Kidney (tissue), 14 donors: ENCODE measurements around the gene PARD6A. TPM values are rescaled to one million over a fixed set of nuclear protein-coding genes. Genes with fewer than 3 reads are reported as not detected.

Experiments used
- DNase-seq, 5 donors: peaks; one replicate each; pipeline ENCODE4 v3.0.0-alpha.2; 2013 to 2020
- FAIRE-seq: peaks from 2 replicates; lab custom pipeline; 2012; peaks lifted over from hg19 to GRCh38; lab: Jason Lieb, UNC
- H3K27ac ChIP-seq, 2 donors: one replicate each; pipeline ENCODE4 v1.7.0; 2013; ENCODE audit warnings: low read depth in 2 of 2, low read length in 2 of 2, inconsistent platforms in 1 of 2
- H3K27me3 ChIP-seq: one replicate; pipeline ENCODE4 v1.7.1; 2013; ENCODE audit warnings: low read length, inconsistent platforms; ENCODE audit not compliant: control insufficient read depth, insufficient read depth
- H3K36me3 ChIP-seq, 3 donors: one replicate each; pipeline versions ENCODE4 v1.7.0 to v1.7.1; 2013; ENCODE audit warnings: low read length in 3 of 3, control low read depth in 1 of 3, inconsistent platforms in 1 of 3; ENCODE audit not compliant: insufficient read depth in 3 of 3, control insufficient read depth in 2 of 3
- H3K4me1 ChIP-seq, 3 donors: one replicate each; pipeline versions ENCODE4 v1.7.0 to v1.7.1; 2013; ENCODE audit warnings: low read length in 3 of 3, inconsistent platforms in 1 of 3, low read depth in 1 of 3; ENCODE audit not compliant: control insufficient read depth in 2 of 3, insufficient read depth in 2 of 3
- H3K4me3 ChIP-seq, 3 donors: one replicate each; pipeline versions ENCODE4 v1.7.0 to v1.8.1; 2013; ENCODE audit warnings: low read length in 3 of 3, control low read depth in 1 of 3, inconsistent platforms in 1 of 3
- H3K9ac ChIP-seq, 3 donors: one replicate each; pipeline versions ENCODE4 v1.7.0 to v1.7.1; 2013; ENCODE audit warnings: low read length in 3 of 3, control low read depth in 1 of 3, inconsistent platforms in 1 of 3
- H3K9me3 ChIP-seq, 3 donors: one replicate each; pipeline versions ENCODE4 v1.7.0 to v1.7.1; 2013; ENCODE audit warnings: low read length in 3 of 3, control low read depth in 1 of 3, inconsistent platforms in 1 of 3; ENCODE audit not compliant: control insufficient read depth in 2 of 3, insufficient read depth in 1 of 3
- intact Hi-C: fragments of 100-400 bp; cut with DNase I; formaldehyde crosslinking; loops from one replicate; pipeline ENCODE4 v1.11.1; 2022
- polyA plus RNA-seq: library from polyadenylated mRNA; stranded (reverse); fragments of 350-450 nt; fragmentation: Illumina TruSeq; extraction: RNeasy Lipid Tissue Mini Kit (QIAGEN cat#74804); gene quantifications from one replicate; pipeline ENCODE4 v1.2.3, GENCODE V29; 2014; ENCODE audit warnings: low read depth, low replicate concordance; ENCODE audit not compliant: insufficient read depth
- total RNA-seq: library from RNA; stranded (reverse); fragmentation: NEBNext Ultra II Directional; extraction: Animal tissue kit (Norgen Biotek cat#: 25700); gene quantifications from one replicate; pipeline ENCODE4 v1.2.1, GENCODE V29; 2021
- TF ChIP-seq, protein P1 (sequence below): IDR thresholded peaks from 3 replicates; pipeline ENCODE4 v1.5.1; 2012; ENCODE audit warnings: mild to moderate bottlenecking, moderate library complexity, borderline replicate concordance; ENCODE audit not compliant: insufficient read depth; ENCODE audit errors: extremely low read depth
- donor health status: control.
- donor health status: control.
- donor health status: control.
- donor health status: control.
- donor health status: control.
- donor health status: DM: yes; HTN: yes; CAD: no.
- donor health status: Normal renal cell carcinoma (clear cell type).

Gene PARD6A
- total and polyA plus RNA-seq, 2 donors from 2014 or later = 6.1 to 17.1 TPM

DNA sequence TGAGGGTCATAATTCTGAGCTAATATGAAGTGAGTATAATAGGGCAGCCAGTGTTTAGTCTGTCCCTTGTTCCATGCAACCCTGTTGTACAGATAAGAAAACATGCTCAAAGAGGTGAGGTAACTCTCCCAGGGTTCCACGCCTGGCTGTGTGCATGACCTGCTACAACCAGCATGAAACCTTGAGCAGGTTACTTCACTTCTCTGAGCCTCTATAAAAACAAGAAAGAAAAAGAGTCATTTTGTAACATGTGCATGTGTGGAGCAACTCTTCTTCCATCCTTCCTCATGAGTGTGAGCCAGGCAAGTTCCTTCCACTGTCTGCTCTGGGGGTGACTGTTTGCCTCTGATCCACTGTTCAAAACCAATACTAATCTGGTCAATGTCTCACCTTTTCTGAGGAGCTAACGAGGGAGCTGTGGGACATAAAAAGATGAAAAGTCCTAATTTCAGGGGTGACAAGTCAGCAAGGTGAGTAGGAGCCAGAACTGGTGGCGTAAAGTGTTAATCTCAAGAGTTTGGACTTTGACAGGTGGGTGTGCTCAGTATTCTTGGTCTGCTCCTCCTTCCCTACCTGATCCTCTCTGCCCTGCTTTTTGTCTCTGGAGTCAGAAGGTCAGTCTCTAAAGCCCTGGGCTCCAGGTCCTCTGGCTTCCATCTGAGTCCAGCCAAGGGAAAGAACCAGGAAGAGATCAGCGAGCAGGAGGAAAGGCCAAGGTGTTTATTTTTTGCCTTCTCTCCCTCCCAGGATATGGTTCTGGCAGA is 36.8 kb downstream of the PARD6A start:
- H3K36me3 ChIP-seq = peaks cover 0 to 4% (median 0%) of the 10 kb centered on the region in 3 donors
- intact Hi-C loops = no loop called here
- H3K27ac ChIP-seq = no peak overlapping the region
- DNase-seq = no peak
- H3K9me3 ChIP-seq = no peaks in the 10 kb centered on the region
- no peak overlapping the region for H3K4me3 ChIP-seq
- FAIRE-seq = no peak
- TF ChIP-seq, protein P1, sequence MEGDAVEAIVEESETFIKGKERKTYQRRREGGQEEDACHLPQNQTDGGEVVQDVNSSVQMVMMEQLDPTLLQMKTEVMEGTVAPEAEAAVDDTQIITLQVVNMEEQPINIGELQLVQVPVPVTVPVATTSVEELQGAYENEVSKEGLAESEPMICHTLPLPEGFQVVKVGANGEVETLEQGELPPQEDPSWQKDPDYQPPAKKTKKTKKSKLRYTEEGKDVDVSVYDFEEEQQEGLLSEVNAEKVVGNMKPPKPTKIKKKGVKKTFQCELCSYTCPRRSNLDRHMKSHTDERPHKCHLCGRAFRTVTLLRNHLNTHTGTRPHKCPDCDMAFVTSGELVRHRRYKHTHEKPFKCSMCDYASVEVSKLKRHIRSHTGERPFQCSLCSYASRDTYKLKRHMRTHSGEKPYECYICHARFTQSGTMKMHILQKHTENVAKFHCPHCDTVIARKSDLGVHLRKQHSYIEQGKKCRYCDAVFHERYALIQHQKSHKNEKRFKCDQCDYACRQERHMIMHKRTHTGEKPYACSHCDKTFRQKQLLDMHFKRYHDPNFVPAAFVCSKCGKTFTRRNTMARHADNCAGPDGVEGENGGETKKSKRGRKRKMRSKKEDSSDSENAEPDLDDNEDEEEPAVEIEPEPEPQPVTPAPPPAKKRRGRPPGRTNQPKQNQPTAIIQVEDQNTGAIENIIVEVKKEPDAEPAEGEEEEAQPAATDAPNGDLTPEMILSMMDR = no peak
- H3K27me3 ChIP-seq = no peaks in the 10 kb centered on the region
- H3K4me1 ChIP-seq = peaks cover 0 to 4% (median 3%) of the 10 kb centered on the region in 3 donors
- no peak overlapping the region for H3K9ac ChIP-seq

DNA sequence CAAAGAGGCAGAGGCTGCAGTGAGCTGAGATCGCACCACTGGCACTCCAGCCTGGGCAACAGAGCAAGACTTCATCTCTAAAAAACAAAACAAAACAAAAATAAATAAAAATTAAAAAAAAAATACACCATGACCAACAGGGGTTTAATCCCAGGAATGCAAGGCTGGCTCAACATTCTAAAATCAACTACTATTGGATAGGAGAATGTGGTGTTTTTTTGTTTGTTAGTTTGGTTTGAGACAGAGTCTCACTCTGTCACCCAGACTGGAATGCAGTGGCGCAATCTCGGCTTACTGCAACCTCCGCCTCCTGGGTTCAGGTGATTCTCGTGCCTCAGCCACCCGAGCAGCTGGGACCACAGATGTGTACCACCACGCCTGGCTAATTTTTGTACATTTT is 38.5 kb downstream of the PARD6A start:
- intact Hi-C loops = no loop called here
- DNase-seq (no peak), FAIRE-seq (no peak)
- no peaks in the 10 kb centered on the region for H3K27me3 ChIP-seq
- peaks cover 0 to 4% (median 0%) of the 10 kb centered on the region in 3 donors for H3K36me3 ChIP-seq
- peaks cover 0 to 4% (median 3%) of the 10 kb centered on the region in 3 donors for H3K4me1 ChIP-seq
- H3K9ac ChIP-seq = no peak overlapping the region
- H3K27ac ChIP-seq = no peak overlapping the region
- no peak overlapping the region for H3K4me3 ChIP-seq
- no peaks in the 10 kb centered on the region for H3K9me3 ChIP-seq
- TF ChIP-seq, protein P1 = no peak

DNA sequence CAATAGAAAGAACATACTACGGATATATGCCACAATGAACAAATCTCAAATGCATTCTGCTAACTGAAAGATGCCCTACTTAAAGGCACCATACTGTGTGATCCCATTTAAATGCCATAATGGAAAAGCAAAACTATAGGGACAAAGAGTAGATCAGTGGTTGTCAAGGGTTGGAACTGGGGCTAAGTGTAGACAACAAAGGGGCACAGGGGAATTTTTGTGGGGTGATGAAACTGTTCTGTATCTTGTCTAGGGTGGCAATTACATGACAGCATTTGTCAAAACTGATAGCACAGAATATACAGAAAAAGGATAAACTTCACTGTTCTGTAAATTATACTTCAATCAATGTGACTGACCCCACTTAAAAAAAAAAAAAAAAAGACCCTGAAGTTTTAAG is 40.7 kb downstream of the PARD6A start:
- Histone ChIP-seq H3K4me3 (no peak overlapping the region), H3K27me3 (no peaks in the 10 kb centered on the region), H3K27ac (no peak overlapping the region), H3K36me3 (peaks cover 0 to 4% (median 0%) of the 10 kb centered on the region in 3 donors), H3K9me3 (no peaks in the 10 kb centered on the region), H3K9ac (no peak overlapping the region), H3K4me1 (peaks cover 0 to 4% (median 3%) of the 10 kb centered on the region in 3 donors)
- no peak for DNase-seq
- TF ChIP-seq, protein P1 = no peak
- intact Hi-C loops = no loop called here
- no peak for FAIRE-seq
